ENCODE results near the gene RFT1.

The RFT1 gene

DNA sequence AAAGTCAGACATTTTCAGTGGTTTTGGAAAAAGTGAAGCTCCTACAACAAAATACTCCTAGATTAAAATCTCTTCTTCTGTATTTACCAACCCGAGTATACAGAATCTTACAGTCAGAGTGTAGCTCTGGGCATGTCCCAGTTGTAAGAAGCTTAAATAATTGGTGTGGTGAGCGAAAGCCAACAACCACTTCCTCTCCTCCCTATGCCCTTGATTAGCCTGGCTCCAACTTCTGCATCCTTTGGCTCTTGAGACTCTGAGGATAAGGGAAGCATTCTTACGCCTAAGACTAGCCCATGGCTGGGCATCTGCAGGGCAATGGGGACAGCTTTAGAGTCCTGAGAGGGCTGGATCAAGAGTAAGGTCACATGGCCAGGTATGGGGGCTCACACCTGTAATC lies 25.5 kb downstream of the RFT1 start:
- no peaks in the 10 kb centered on the region for H3K9me2 ChIP-seq (replicated peaks; ENCODE audit: insufficient read depth, low read length)
- no peak overlapping the region for H3K9ac ChIP-seq (ENCODE audit: low read length)
- H3K27me3 ChIP-seq (ENCODE audit: low read length): no peaks in the 10 kb centered on the region
- no peak overlapping the region for H3K4me3 ChIP-seq (ENCODE audit: insufficient read depth, low read length, poor library complexity, severe bottlenecking)
- H4K20me1 ChIP-seq (ENCODE audit: low read depth, low read length): no peaks in the 10 kb centered on the region
- TF ChIP-seq, protein P1, sequence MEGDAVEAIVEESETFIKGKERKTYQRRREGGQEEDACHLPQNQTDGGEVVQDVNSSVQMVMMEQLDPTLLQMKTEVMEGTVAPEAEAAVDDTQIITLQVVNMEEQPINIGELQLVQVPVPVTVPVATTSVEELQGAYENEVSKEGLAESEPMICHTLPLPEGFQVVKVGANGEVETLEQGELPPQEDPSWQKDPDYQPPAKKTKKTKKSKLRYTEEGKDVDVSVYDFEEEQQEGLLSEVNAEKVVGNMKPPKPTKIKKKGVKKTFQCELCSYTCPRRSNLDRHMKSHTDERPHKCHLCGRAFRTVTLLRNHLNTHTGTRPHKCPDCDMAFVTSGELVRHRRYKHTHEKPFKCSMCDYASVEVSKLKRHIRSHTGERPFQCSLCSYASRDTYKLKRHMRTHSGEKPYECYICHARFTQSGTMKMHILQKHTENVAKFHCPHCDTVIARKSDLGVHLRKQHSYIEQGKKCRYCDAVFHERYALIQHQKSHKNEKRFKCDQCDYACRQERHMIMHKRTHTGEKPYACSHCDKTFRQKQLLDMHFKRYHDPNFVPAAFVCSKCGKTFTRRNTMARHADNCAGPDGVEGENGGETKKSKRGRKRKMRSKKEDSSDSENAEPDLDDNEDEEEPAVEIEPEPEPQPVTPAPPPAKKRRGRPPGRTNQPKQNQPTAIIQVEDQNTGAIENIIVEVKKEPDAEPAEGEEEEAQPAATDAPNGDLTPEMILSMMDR (IDR thresholded peaks at IDR 0.05; ENCODE audit: insufficient read depth, low read length, poor library complexity, severe bottlenecking): no peak
- no peak for TF ChIP-seq EZH2phosphoT487 (conservative IDR thresholded peaks at IDR 0.05; ENCODE audit: low read length)
- H3K36me3 ChIP-seq (ENCODE audit: low read length): peaks cover 11% of the 10 kb centered on the region; the same call in 1 of the 2 replicates
- H3K27ac ChIP-seq (ENCODE audit: low read depth, low read length): no peak overlapping the region
- no peak overlapping the region for H3K4me2 ChIP-seq (ENCODE audit: low read depth, low read length, poor library complexity, severe bottlenecking)
- H3F3A ChIP-seq (ENCODE audit: insufficient read depth): no peaks in the 10 kb centered on the region
- no peaks in the 10 kb centered on the region for H3K9me3 ChIP-seq (ENCODE audit: insufficient read depth, low read length)
- no peak overlapping the region for H2AFZ ChIP-seq (ENCODE audit: low read depth, low read length, severe bottlenecking)
- H3K79me2 ChIP-seq (ENCODE audit: insufficient read depth, low read length): no peaks in the 10 kb centered on the region

DNA sequence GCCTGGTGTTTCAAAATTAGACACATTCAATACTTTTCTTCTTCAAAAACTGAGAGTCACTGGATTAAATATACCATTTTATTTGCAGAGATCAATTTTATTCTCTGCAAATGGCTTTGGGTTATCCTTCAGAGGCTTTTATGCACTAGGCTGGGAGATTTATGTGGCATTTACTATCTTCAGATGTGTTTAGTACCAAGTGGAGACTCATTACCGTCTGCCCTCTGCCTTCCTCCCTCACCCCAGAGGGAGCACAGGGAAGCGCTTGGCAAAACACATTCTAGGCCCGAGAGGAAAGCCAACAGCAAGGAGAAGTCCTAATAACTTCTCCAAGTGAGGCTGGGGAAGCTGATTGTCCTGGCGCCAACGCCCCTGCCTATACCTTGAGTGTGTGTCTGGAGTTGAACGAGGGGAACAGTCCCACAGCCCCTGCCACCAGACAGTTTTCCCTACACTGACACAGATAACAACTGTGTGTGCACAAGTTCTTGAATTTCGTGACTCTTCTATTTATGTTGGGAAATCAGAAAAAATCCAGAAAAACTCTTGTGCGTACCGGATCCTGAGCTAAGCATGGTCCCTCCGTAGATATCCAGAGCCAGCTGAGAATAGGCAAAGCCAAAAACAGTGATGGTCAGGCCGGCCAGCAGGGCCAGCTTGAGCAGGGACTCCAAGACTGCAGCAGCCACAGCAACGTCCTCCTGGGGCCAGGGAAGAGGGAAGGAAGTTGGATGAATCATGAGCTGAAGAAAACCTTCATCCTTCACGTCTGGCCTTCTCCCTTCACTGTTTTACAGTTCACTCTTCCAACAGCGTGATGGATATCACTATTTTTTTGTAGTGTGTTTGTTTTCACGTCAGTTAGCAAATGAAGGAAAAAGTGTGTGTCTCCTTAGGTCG lies 26.6 kb downstream of the RFT1 start:
- Histone ChIP-seq H3K79me2 (ENCODE audit: insufficient read depth, low read length) (no peaks in the 10 kb centered on the region), H3K9me3 (ENCODE audit: insufficient read depth, low read length) (no peaks in the 10 kb centered on the region), H3K9ac (ENCODE audit: low read length) (no peak overlapping the region), H3K4me3 (ENCODE audit: insufficient read depth, low read length, poor library complexity, severe bottlenecking) (no peak overlapping the region), H2AFZ (ENCODE audit: low read depth, low read length, severe bottlenecking) (no peak overlapping the region), H3K9me2 (replicated peaks; ENCODE audit: insufficient read depth, low read length) (no peaks in the 10 kb centered on the region), H3K27ac (ENCODE audit: low read depth, low read length) (no peak overlapping the region), H3K4me2 (ENCODE audit: low read depth, low read length, poor library complexity, severe bottlenecking) (no peak overlapping the region), H3K36me3 (ENCODE audit: low read length) (peaks cover 11% of the 10 kb centered on the region; the same call in 1 of the 2 replicates), H3F3A (ENCODE audit: insufficient read depth) (no peaks in the 10 kb centered on the region), H3K27me3 (ENCODE audit: low read length) (no peaks in the 10 kb centered on the region), H4K20me1 (ENCODE audit: low read depth, low read length) (no peaks in the 10 kb centered on the region)
- TF ChIP-seq EZH2phosphoT487 (conservative IDR thresholded peaks at IDR 0.05; ENCODE audit: low read length): no peak
- TF ChIP-seq, protein P1 (IDR thresholded peaks at IDR 0.05; ENCODE audit: insufficient read depth, low read length, poor library complexity, severe bottlenecking): no peak

DNA sequence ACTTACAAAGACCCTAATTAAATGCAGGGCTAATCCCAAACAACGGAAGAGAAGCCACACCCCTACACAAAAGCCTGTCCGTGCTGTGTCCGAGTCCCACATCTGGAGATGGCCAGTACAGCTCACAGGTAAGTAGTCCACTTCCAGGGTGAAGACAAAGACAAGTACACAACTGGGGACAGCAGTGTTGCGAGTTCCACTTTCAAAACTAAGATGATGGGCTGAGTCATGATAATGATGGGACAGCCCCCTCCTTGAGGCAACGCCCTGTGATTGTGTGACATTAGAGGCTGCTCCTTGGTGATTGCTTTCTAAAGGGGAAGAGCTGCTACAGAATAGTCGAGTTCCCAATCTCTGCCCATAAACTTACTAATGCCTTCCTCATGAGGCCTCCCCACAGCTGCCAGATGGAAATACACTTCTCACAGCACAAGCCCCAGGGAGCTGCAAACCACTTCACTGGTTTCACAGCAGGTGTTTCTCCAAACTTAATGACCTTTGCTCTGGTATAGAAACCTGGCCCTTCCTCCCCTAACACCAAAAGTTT lies 27.6 kb downstream of the RFT1 start:
- TF ChIP-seq EZH2phosphoT487 (conservative IDR thresholded peaks at IDR 0.05; ENCODE audit: low read length): no peak
- Histone ChIP-seq H3K9me2 (replicated peaks; ENCODE audit: insufficient read depth, low read length) (no peaks in the 10 kb centered on the region), H3K9ac (ENCODE audit: low read length) (no peak overlapping the region), H3K79me2 (ENCODE audit: insufficient read depth, low read length) (no peaks in the 10 kb centered on the region), H3K36me3 (ENCODE audit: low read length) (peaks cover 11% of the 10 kb centered on the region; the same call in 1 of the 2 replicates), H3K4me2 (ENCODE audit: low read depth, low read length, poor library complexity, severe bottlenecking) (no peak overlapping the region), H3K27me3 (ENCODE audit: low read length) (no peaks in the 10 kb centered on the region), H3F3A (ENCODE audit: insufficient read depth) (no peaks in the 10 kb centered on the region), H4K20me1 (ENCODE audit: low read depth, low read length) (no peaks in the 10 kb centered on the region), H3K4me3 (ENCODE audit: insufficient read depth, low read length, poor library complexity, severe bottlenecking) (no peak overlapping the region), H2AFZ (ENCODE audit: low read depth, low read length, severe bottlenecking) (no peak overlapping the region), H3K9me3 (ENCODE audit: insufficient read depth, low read length) (no peaks in the 10 kb centered on the region), H3K27ac (ENCODE audit: low read depth, low read length) (no peak overlapping the region)

DNA sequence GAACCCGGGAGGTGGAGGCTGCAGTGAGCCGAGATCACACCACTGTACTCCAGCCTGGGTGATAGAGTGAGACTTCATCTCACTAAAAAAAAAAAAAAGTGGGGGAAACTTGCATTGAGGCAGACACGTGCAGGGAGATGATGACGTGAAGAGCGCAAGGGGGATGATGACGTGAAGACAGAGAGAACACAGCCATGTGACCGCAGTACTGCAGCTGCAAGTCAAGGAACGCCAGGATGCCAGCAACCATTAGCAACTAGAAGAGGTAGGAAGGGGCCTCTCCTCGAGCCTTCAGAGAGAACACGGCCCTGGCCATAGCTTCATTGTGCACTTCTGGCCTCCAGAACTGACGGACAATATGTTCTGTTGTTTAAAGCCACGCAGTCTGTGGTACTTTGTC lies 28.3 kb downstream of the RFT1 start:
- Histone ChIP-seq H3K9me3 (ENCODE audit: insufficient read depth, low read length) (no peaks in the 10 kb centered on the region), H3F3A (ENCODE audit: insufficient read depth) (no peaks in the 10 kb centered on the region), H3K79me2 (ENCODE audit: insufficient read depth, low read length) (no peaks in the 10 kb centered on the region), H3K27me3 (ENCODE audit: low read length) (no peaks in the 10 kb centered on the region), H2AFZ (ENCODE audit: low read depth, low read length, severe bottlenecking) (no peak overlapping the region), H3K36me3 (ENCODE audit: low read length) (peaks cover 11% of the 10 kb centered on the region; the same call in 1 of the 2 replicates), H3K9ac (ENCODE audit: low read length) (no peak overlapping the region), H3K9me2 (replicated peaks; ENCODE audit: insufficient read depth, low read length) (no peaks in the 10 kb centered on the region), H4K20me1 (ENCODE audit: low read depth, low read length) (no peaks in the 10 kb centered on the region), H3K27ac (ENCODE audit: low read depth, low read length) (no peak overlapping the region), H3K4me2 (ENCODE audit: low read depth, low read length, poor library complexity, severe bottlenecking) (no peak overlapping the region), H3K4me3 (ENCODE audit: insufficient read depth, low read length, poor library complexity, severe bottlenecking) (no peak overlapping the region)
- TF ChIP-seq, protein P1 (IDR thresholded peaks at IDR 0.05; ENCODE audit: insufficient read depth, low read length, poor library complexity, severe bottlenecking): no peak
- TF ChIP-seq EZH2phosphoT487 (conservative IDR thresholded peaks at IDR 0.05; ENCODE audit: low read length): no peak
